Thoracic aorta (tissue), 2 donors: Measurements from ENCODE around the gene DMBX1. TPM values are rescaled to one million over a fixed set of nuclear protein-coding genes. Genes with fewer than 3 reads are reported as not detected.

Experiments used
- ATAC-seq: fragments of 150-250 bp; one replicate; pipeline ENCODE4 v1.8.0; 2017; ENCODE audit warnings: low read depth; ENCODE audit not compliant: insufficient number of reproducible peaks, low FRiP score
- DNase-seq: peaks from one replicate; pipeline ENCODE4 v3.0.0-alpha.2; 2020; ENCODE audit warnings: low spot score
- H3K27ac ChIP-seq, 2 donors: fragments of 200-600 bp; sonication (generic); 1 replicate in 1 of 2; 2 replicates in 1 of 2; pipeline ENCODE4 v1.5.1; 2016; ENCODE audit warnings: mild to moderate bottlenecking in 2 of 2, moderate library complexity in 2 of 2
- H3K27me3 ChIP-seq: fragments of 200-600 bp; sonication (generic); replicated peaks from 2 replicates; pipeline ENCODE4 v1.6.0; 2016; ENCODE audit warnings: mild to moderate bottlenecking; ENCODE audit not compliant: insufficient read depth
- H3K36me3 ChIP-seq: fragments of 200-600 bp; sonication (generic); one replicate; pipeline ENCODE4 v1.5.1; 2016
- H3K4me1 ChIP-seq, 2 donors: fragments of 200-600 bp; sonication (generic); 1 replicate in 1 of 2; 2 replicates in 1 of 2; pipeline versions ENCODE4 v1.5.1 to v1.6.0; 2016; ENCODE audit warnings: low read depth in 2 of 2, mild to moderate bottlenecking in 1 of 2; ENCODE audit not compliant: control insufficient read depth in 1 of 2
- H3K4me3 ChIP-seq: fragments of 200-600 bp; sonication (generic); 2 replicates; pipeline ENCODE4 v1.5.1; 2016; ENCODE audit warnings: mild to moderate bottlenecking
- H3K9me3 ChIP-seq: fragments of 200-600 bp; sonication (generic); 2 replicates; pipeline ENCODE4 v1.5.1; 2016
- CTCF ChIP-seq: fragments of 200-600 bp; sonication (generic); IDR thresholded peaks from one replicate; pipeline ENCODE4 v1.5.1; 2019; ENCODE audit warnings: antibody characterized with exemption
- total RNA-seq, 2 donors: library from RNA; depleted of rRNA; stranded (reverse); fragments of >200 nt; gene quantifications; one replicate each; pipeline versions ENCODE4 v1.1.0 to v1.2.3, GENCODE V29; 2016

The DMBX1 gene
- total RNA-seq, 2 donors from 2014 or later = not detected

GRCh38 chr1:46485564-46486431 is 3.8 kb upstream of the DMBX1 start:
- H3K27ac ChIP-seq = no peak overlapping the region
- no peak overlapping the region for H3K4me3 ChIP-seq
- TF ChIP-seq CTCF = no peak
- DNase-seq = no peak
- H3K27me3 ChIP-seq = peaks cover 5% of the 10 kb centered on the region
- H3K4me1 ChIP-seq = peaks cover 13 to 18% of the 10 kb centered on the region in 2 donors
- no peak for ATAC-seq
- H3K9me3 ChIP-seq = no peaks in the 10 kb centered on the region
- no peaks in the 10 kb centered on the region for H3K36me3 ChIP-seq

GRCh38 chr1:46486432-46487015 is 3.1 kb upstream of the DMBX1 start:
- no peak overlapping the region for H3K4me3 ChIP-seq
- no peaks in the 10 kb centered on the region for H3K36me3 ChIP-seq
- ATAC-seq (no peak), DNase-seq (no peak)
- TF ChIP-seq CTCF = no peak
- peaks cover 5% of the 10 kb centered on the region for H3K27me3 ChIP-seq
- peaks cover 13 to 24% of the 10 kb centered on the region in 2 donors for H3K4me1 ChIP-seq
- no peak overlapping the region for H3K27ac ChIP-seq
- H3K9me3 ChIP-seq = no peaks in the 10 kb centered on the region

- TF ChIP-seq CTCF = no peak
- Histone ChIP-seq H3K36me3 (no peaks in the 10 kb centered on the region), H3K27me3 (peaks cover 5% of the 10 kb centered on the region), H3K27ac (no peak overlapping the region), H3K4me3 (no peak overlapping the region), H3K4me1 (peaks cover 13 to 24% of the 10 kb centered on the region in 2 donors), H3K9me3 (no peaks in the 10 kb centered on the region)
- DNase-seq (no peak), ATAC-seq (no peak)
These were observed 1.8 kb upstream of the DMBX1 start for GRCh38 chr1:46487818-46488218.

GRCh38 chr1:46488343-46489168 is 1.1 kb upstream of the DMBX1 start:
- no peak for TF ChIP-seq CTCF
- ATAC-seq = no peak
- peak overlapping the region; percentile 68 for H3K4me3 ChIP-seq

More at GRCh38 chr1:46488343-46489168, 1.1 kb upstream of the DMBX1 start:
- Histone ChIP-seq H3K27ac (no peak overlapping the region), H3K9me3 (no peaks in the 10 kb centered on the region), H3K36me3 (no peaks in the 10 kb centered on the region), H3K4me1 (peaks cover 13 to 24% of the 10 kb centered on the region in 2 donors), H3K27me3 (peaks cover 7% of the 10 kb centered on the region)
- DNase-seq = no peak
